ENCODE measurements around the gene ATP5PO. TPM values are rescaled to one million over a fixed set of nuclear protein-coding genes. Genes with fewer than 3 reads are reported as not detected.
A peak's percentile ranks its signal among the peaks of the same experiment; 100 is the strongest.

ATP5PO gene
- total and polyA plus RNA-seq, 4 donors, result 72.8 to 200 (median 131) TPM

DNA sequence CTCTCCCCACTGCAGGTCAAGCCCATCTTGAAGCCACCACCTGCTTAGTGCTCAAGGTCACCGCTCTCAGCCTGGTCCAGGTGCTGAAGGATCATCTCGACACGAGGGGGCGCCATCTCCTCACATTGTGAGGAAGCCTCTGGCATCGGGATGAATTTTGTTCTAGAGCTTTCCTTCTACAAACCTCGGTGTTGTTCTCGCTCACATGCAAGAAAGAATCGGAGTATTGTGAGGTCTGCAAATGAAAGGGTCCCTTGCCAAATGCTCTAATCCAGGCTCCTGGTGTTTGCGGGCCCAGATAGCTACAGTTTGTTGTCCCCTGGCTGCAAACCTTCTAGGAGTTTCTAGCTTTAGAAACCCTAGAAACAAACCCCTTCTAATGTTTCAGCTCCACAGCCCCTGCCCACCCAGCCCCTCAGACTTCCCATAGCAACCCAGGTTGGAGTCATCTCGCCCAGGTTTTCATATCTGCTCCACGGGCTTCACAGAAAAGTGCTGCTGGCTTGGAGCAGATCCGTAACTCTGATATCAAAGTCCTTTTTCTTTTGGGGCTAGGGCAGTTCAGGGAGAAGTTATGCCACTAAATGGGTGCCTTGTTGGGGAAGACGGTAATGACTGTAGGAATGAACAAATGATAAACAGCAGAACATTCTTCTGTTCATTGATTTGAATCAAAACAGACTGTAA lies 8.6 kb upstream of the ATP5PO start:
- peak; percentile 99 for TF ChIP-seq RAD21 (IDR thresholded peaks at IDR 0.05)
- TF ChIP-seq HNF4A (conservative IDR thresholded peaks at IDR 0.05), result peak; percentile 15 to 34
- no peak for TF ChIP-seq EGR1 (IDR thresholded peaks at IDR 0.05; ENCODE audit: low read depth in 2 of 2)
- peak; percentile 61 for TF ChIP-seq MAX (IDR thresholded peaks at IDR 0.05)
- TF ChIP-seq RXRA (IDR thresholded peaks at IDR 0.05), result peak; percentile 14 to 41
- TF ChIP-seq, protein P1, sequence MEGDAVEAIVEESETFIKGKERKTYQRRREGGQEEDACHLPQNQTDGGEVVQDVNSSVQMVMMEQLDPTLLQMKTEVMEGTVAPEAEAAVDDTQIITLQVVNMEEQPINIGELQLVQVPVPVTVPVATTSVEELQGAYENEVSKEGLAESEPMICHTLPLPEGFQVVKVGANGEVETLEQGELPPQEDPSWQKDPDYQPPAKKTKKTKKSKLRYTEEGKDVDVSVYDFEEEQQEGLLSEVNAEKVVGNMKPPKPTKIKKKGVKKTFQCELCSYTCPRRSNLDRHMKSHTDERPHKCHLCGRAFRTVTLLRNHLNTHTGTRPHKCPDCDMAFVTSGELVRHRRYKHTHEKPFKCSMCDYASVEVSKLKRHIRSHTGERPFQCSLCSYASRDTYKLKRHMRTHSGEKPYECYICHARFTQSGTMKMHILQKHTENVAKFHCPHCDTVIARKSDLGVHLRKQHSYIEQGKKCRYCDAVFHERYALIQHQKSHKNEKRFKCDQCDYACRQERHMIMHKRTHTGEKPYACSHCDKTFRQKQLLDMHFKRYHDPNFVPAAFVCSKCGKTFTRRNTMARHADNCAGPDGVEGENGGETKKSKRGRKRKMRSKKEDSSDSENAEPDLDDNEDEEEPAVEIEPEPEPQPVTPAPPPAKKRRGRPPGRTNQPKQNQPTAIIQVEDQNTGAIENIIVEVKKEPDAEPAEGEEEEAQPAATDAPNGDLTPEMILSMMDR (IDR thresholded peaks at IDR 0.05; ENCODE audit: low read depth, low read length, missing input control), result peak; percentile 96
- TF ChIP-seq YY1 (IDR thresholded peaks at IDR 0.05), result peak; percentile 35
- TF ChIP-seq HNF4G (IDR thresholded peaks at IDR 0.05), result no peak
- WGBS, result 13% methylated on average over 13 of the region's 13 CpGs
- peak; percentile 89 for DNase-seq (ENCODE audit: low spot score)
- Histone ChIP-seq H3K9ac (ENCODE audit: low read depth in 1 of 2, low read length in 2 of 2) (peak overlapping the region; percentile 19 to 42), H3K27me3 (ENCODE audit: control insufficient read depth in 4 of 4, insufficient read depth in 4 of 4, low read length in 3 of 4) (no peaks in the 10 kb centered on the region), H3K4me3 (ENCODE audit: low read depth in 1 of 3, low read length in 3 of 3) (no peak overlapping the region), H3K36me3 (ENCODE audit: control insufficient read depth in 4 of 4, insufficient read depth in 3 of 4, low read depth in 1 of 4, low read length in 3 of 4) (no peaks in the 10 kb centered on the region), H3K4me1 (ENCODE audit: control insufficient read depth in 4 of 4, insufficient read depth in 4 of 4, low read length in 3 of 4) (peaks cover 0 to 3% (median 1%) of the 10 kb centered on the region in 4 donors), H3K27ac (ENCODE audit: low read depth in 1 of 2, low read length in 2 of 2) (peak overlapping the region in 1 of 2 donors; percentile 64), H3K9me3 (ENCODE audit: control insufficient read depth in 4 of 4, low read length in 3 of 4) (no peaks in the 10 kb centered on the region)

DNA sequence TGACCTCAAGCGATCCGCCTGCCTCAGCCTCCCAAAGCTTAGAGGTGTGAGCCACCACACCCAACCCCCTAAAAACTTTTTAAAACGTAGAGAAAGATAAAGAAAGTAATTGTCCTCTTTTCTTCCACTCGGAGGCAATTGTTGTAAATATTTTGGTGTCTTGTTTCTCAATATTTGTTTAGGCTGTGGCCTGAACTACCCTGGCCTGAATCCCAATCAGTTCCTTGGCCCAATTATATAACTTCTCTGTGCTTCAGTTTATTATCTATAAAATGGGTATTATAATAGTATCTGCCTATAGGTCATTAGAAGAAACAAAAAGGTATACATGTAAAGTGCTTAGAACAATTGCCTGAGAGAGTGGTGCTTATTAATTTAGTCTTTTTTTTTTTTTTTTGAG lies 1.8 kb upstream of the ATP5PO start:
- H3K4me3 ChIP-seq (ENCODE audit: low read depth in 1 of 3, low read length in 3 of 3), result no peak overlapping the region
- peaks cover 0 to 30% (median 14%) of the 10 kb centered on the region in 4 donors for H3K4me1 ChIP-seq (ENCODE audit: control insufficient read depth in 4 of 4, insufficient read depth in 4 of 4, low read length in 3 of 4)
- H3K9ac ChIP-seq (ENCODE audit: low read depth in 1 of 2, low read length in 2 of 2), result no peak overlapping the region
- 37% methylated on average over 4 of the region's 4 CpGs for WGBS
- H3K27me3 ChIP-seq (ENCODE audit: control insufficient read depth in 4 of 4, insufficient read depth in 4 of 4, low read length in 3 of 4), result no peaks in the 10 kb centered on the region
- no peaks in the 10 kb centered on the region for H3K9me3 ChIP-seq (ENCODE audit: control insufficient read depth in 4 of 4, low read length in 3 of 4)
- H3K27ac ChIP-seq (ENCODE audit: low read depth in 1 of 2, low read length in 2 of 2), result no peak overlapping the region
- DNase-seq (ENCODE audit: low spot score), result no peak
- H3K36me3 ChIP-seq (ENCODE audit: control insufficient read depth in 4 of 4, insufficient read depth in 3 of 4, low read depth in 1 of 4, low read length in 3 of 4), result peaks cover 2 to 8% (median 5%) of the 10 kb centered on the region in 4 donors
- TF ChIP-seq TAF1 (conservative IDR thresholded peaks at IDR 0.05), result no peak
- peak in 1 of 2 donors; percentile 37 for TF ChIP-seq RXRA (IDR thresholded peaks at IDR 0.05)
- TF ChIP-seq ZBTB33 (IDR thresholded peaks at IDR 0.05), result no peak
- no peak for TF ChIP-seq GABPA (IDR thresholded peaks at IDR 0.05 in 1 of 2, conservative IDR thresholded peaks at IDR 0.05 in 1 of 2)
- no peak for TF ChIP-seq NR2F2 (IDR thresholded peaks at IDR 0.05)
- no peak for TF ChIP-seq SP1 (IDR thresholded peaks at IDR 0.05)
- peak; percentile 26 for TF ChIP-seq YY1 (IDR thresholded peaks at IDR 0.05)
- peak; percentile 33 for TF ChIP-seq FOXA2 (IDR thresholded peaks at IDR 0.05)
- TF ChIP-seq RAD21 (IDR thresholded peaks at IDR 0.05), result no peak
- TF ChIP-seq, protein P2, sequence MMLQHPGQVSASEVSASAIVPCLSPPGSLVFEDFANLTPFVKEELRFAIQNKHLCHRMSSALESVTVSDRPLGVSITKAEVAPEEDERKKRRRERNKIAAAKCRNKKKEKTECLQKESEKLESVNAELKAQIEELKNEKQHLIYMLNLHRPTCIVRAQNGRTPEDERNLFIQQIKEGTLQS (IDR thresholded peaks at IDR 0.05), result no peak
- no peak for TF ChIP-seq JUND (IDR thresholded peaks at IDR 0.05)
- TF ChIP-seq, protein P3, sequence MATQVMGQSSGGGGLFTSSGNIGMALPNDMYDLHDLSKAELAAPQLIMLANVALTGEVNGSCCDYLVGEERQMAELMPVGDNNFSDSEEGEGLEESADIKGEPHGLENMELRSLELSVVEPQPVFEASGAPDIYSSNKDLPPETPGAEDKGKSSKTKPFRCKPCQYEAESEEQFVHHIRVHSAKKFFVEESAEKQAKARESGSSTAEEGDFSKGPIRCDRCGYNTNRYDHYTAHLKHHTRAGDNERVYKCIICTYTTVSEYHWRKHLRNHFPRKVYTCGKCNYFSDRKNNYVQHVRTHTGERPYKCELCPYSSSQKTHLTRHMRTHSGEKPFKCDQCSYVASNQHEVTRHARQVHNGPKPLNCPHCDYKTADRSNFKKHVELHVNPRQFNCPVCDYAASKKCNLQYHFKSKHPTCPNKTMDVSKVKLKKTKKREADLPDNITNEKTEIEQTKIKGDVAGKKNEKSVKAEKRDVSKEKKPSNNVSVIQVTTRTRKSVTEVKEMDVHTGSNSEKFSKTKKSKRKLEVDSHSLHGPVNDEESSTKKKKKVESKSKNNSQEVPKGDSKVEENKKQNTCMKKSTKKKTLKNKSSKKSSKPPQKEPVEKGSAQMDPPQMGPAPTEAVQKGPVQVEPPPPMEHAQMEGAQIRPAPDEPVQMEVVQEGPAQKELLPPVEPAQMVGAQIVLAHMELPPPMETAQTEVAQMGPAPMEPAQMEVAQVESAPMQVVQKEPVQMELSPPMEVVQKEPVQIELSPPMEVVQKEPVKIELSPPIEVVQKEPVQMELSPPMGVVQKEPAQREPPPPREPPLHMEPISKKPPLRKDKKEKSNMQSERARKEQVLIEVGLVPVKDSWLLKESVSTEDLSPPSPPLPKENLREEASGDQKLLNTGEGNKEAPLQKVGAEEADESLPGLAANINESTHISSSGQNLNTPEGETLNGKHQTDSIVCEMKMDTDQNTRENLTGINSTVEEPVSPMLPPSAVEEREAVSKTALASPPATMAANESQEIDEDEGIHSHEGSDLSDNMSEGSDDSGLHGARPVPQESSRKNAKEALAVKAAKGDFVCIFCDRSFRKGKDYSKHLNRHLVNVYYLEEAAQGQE (IDR thresholded peaks at IDR 0.05), result no peak
- TF ChIP-seq, protein P1 (IDR thresholded peaks at IDR 0.05; ENCODE audit: low read depth, low read length, missing input control), result no peak
- peak in 1 of 2 donors; percentile 30 for TF ChIP-seq HNF4A (conservative IDR thresholded peaks at IDR 0.05)
- no peak for TF ChIP-seq HNF4G (IDR thresholded peaks at IDR 0.05)
- TF ChIP-seq EGR1 (IDR thresholded peaks at IDR 0.05; ENCODE audit: low read depth in 2 of 2), result no peak
- TF ChIP-seq MAX (IDR thresholded peaks at IDR 0.05), result no peak
- TF ChIP-seq FOXA1 (IDR thresholded peaks at IDR 0.05), result no peak

Measured in liver (tissue), 9 donors.